ENCODE data around the gene CELA2B. TPM values are rescaled to one million over a fixed set of nuclear protein-coding genes. Genes with fewer than 3 reads are reported as not detected.

CELA2B gene
- total and polyA plus RNA-seq, 9 donors = 0.33 to 0.46 (median 0.36) TPM; not detected in 6

DNA sequence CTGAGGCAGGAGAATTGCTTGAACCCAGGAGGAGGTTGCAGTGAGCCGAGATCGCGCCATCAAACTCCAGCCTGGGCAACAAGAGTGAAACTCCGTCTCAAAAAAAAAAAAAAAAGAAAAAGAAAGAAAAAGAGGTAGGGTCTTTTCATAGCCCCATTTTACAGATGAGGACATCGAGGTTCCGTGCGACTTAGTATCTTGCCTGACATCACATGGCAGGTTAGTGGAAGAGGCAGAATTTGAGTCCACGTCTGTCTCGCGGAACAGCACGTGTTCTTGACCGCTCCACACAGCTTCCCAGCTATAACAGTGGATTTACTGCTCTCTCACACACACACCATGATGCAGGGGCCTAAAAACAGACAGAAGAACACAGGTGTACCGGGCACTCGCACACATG lies 36.6 kb upstream of the CELA2B start:
- H3K4me3 ChIP-seq = no peak overlapping the region
- no peaks in the 10 kb centered on the region for H3K36me3 ChIP-seq
- intact Hi-C loops (cut with DNase I) = no loop called here
- no peaks in the 10 kb centered on the region for H3K4me1 ChIP-seq (ENCODE audit: insufficient read depth)
- no peaks in the 10 kb centered on the region for H3K27me3 ChIP-seq
- WGBS, 3 donors = 95 to 96% (median 95%) methylated on average over 14 of the region's 14 CpGs
- TF ChIP-seq POLR2A (IDR thresholded peaks at IDR 0.05) (no peak), CTCF (IDR thresholded peaks at IDR 0.05) (no peak), EP300 (IDR thresholded peaks at IDR 0.05) (no peak)
- no peak for DNase-seq
- no peaks in the 10 kb centered on the region for H3K9me3 ChIP-seq
- H3K27ac ChIP-seq = no peak overlapping the region

DNA sequence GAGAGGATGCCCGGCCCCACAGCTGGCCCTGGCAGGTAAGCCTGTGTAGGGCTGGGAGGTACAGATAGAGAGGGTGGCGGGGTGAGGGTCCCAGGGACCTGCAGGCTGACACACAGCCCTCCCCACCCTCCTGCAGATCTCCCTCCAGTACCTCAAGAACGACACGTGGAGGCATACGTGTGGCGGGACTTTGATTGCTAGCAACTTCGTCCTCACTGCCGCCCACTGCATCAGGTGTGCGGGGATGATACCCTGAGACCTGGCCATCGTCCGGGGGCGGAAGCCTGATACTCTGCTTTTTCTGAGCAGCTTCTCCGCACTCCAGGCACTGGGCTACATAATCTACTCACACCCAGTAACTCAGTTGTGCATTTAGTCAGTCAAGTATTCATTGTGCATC lies 35.5 kb upstream of the CELA2B start:
- no peaks in the 10 kb centered on the region for H3K9me3 ChIP-seq
- no peaks in the 10 kb centered on the region for H3K4me1 ChIP-seq (ENCODE audit: insufficient read depth)
- TF ChIP-seq EP300 (IDR thresholded peaks at IDR 0.05) (no peak), POLR2A (IDR thresholded peaks at IDR 0.05) (no peak), CTCF (IDR thresholded peaks at IDR 0.05) (no peak)
- no peak for DNase-seq
- WGBS, 3 donors = 83 to 90% (median 90%) methylated on average over 13 of the region's 13 CpGs
- no peak overlapping the region for H3K4me3 ChIP-seq
- intact Hi-C loops (cut with DNase I) = no loop called here
- no peaks in the 10 kb centered on the region for H3K27me3 ChIP-seq
- H3K27ac ChIP-seq = no peak overlapping the region
- no peaks in the 10 kb centered on the region for H3K36me3 ChIP-seq

DNA sequence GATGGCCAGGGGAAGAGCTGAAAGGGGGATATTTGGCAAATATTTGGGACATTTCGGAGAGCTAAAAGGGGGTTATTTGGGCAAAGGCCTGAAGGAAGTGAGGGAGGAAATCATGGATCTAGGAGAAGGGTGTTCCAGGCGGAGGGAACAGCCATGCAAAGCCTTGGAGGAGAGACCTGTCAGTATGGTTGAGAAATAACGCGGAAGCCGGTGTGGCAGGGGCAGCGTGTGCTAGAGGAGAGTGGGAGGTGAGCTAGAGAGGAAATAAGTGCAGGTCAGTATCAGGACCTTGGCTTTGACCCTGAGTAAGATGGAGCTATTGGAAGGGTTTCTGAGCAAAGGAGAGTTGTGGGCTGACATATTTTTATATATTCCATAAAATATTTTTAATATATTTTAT lies 34.7 kb upstream of the CELA2B start:
- Histone ChIP-seq H3K9me3 (no peaks in the 10 kb centered on the region), H3K27ac (no peak overlapping the region), H3K4me3 (no peak overlapping the region), H3K4me1 (ENCODE audit: insufficient read depth) (no peaks in the 10 kb centered on the region), H3K27me3 (no peaks in the 10 kb centered on the region), H3K36me3 (no peaks in the 10 kb centered on the region)
- intact Hi-C loops (cut with DNase I) = no loop called here
- no peak for DNase-seq
- WGBS, 3 donors = 80 to 83% (median 82%) methylated on average over 6 of the region's 6 CpGs
- no peak for TF ChIP-seq POLR2A (IDR thresholded peaks at IDR 0.05)
- no peak for TF ChIP-seq CTCF (IDR thresholded peaks at IDR 0.05)
- TF ChIP-seq EP300 (IDR thresholded peaks at IDR 0.05) = no peak

GRCh38 chr1:15442119-15442518 lies 33.8 kb upstream of the CELA2B start:
- no peaks in the 10 kb centered on the region for H3K36me3 ChIP-seq
- no peaks in the 10 kb centered on the region for H3K9me3 ChIP-seq
- no peak overlapping the region for H3K4me3 ChIP-seq
- no peak overlapping the region for H3K27ac ChIP-seq
- TF ChIP-seq CTCF (IDR thresholded peaks at IDR 0.05) (no peak), POLR2A (IDR thresholded peaks at IDR 0.05) (no peak), EP300 (IDR thresholded peaks at IDR 0.05) (no peak)
- intact Hi-C loops (cut with DNase I) = no loop called here
- no peaks in the 10 kb centered on the region for H3K27me3 ChIP-seq
- 91 to 96% (median 96%) methylated on average over 8 of the region's 8 CpGs for WGBS, 3 donors
- no peaks in the 10 kb centered on the region for H3K4me1 ChIP-seq (ENCODE audit: insufficient read depth)
- no peak for DNase-seq

GRCh38 chr1:15442759-15443158 lies 33.1 kb upstream of the CELA2B start:
- intact Hi-C loops (cut with DNase I) = no loop called here
- Histone ChIP-seq H3K4me3 (no peak overlapping the region), H3K27ac (no peak overlapping the region), H3K4me1 (ENCODE audit: insufficient read depth) (no peaks in the 10 kb centered on the region), H3K27me3 (no peaks in the 10 kb centered on the region), H3K9me3 (no peaks in the 10 kb centered on the region), H3K36me3 (no peaks in the 10 kb centered on the region)
- TF ChIP-seq EP300 (IDR thresholded peaks at IDR 0.05) (no peak), CTCF (IDR thresholded peaks at IDR 0.05) (no peak), POLR2A (IDR thresholded peaks at IDR 0.05) (no peak)
- WGBS, 3 donors = 83 to 89% (median 87%) methylated on average over 5 of the region's 5 CpGs
- no peak for DNase-seq
